ENCODE data around the gene NSUN3. TPM values are rescaled to one million over a fixed set of nuclear protein-coding genes. Genes with fewer than 3 reads are reported as not detected.
"Not testable (repeated sequence)": the region's sequence is repeated elsewhere in the genome, so short reads cannot be mapped to it uniquely, and the experiment has no call there.

NSUN3 gene
- polyA plus RNA-seq, 6 donors from 2014 or later, result 12.0 to 17.9 (median 14.9) TPM

- ATAC-seq (ENCODE audit: low read depth in 2 of 2), result no peak
- no peak for DNase-seq
- Mint-ChIP-seq H3K36me3 (no peaks in the 10 kb centered on the region), H3K27me3 (no peaks in the 10 kb centered on the region), H3K9me3 (peaks cover 0 to 1% (median 0%) of the 10 kb centered on the region in 7 donors), H3K4me3 (no peak overlapping the region), H3K4me1 (peaks cover 25 to 39% (median 30%) of the 10 kb centered on the region in 3 donors), H3K27ac (peak overlapping the region in 2 of 6 donors; percentile 23 to 49)
These were observed 19.0 kb downstream of the NSUN3 start for GRCh38 chr3:94081884-94082283.

- Mint-ChIP-seq H3K9me3 (peaks cover 0 to 1% (median 0%) of the 10 kb centered on the region in 7 donors), H3K4me3 (no peak overlapping the region), H3K36me3 (no peaks in the 10 kb centered on the region), H3K27ac (peak overlapping the region in 2 of 6 donors; percentile 53 to 56), H3K27me3 (no peaks in the 10 kb centered on the region), H3K4me1 (peaks cover 24 to 35% (median 28%) of the 10 kb centered on the region in 3 donors)
- DNase-seq, result no peak
- no peak for ATAC-seq (ENCODE audit: low read depth in 2 of 2)
These were observed 19.6 kb downstream of the NSUN3 start for GRCh38 chr3:94082391-94082937.

- peaks cover 5 to 8% of the 10 kb centered on the region in 2 donors for H3K36me3 Mint-ChIP-seq
- ATAC-seq (ENCODE audit: low read depth in 2 of 2) (no peak), DNase-seq (no peak)
- H3K4me1 Mint-ChIP-seq, result peaks cover 17 to 27% (median 20%) of the 10 kb centered on the region in 3 donors
- no peak overlapping the region for H3K4me3 Mint-ChIP-seq
- peaks cover 0 to 1% (median 0%) of the 10 kb centered on the region in 7 donors for H3K9me3 Mint-ChIP-seq
- H3K27me3 Mint-ChIP-seq, result no peaks in the 10 kb centered on the region
- H3K27ac Mint-ChIP-seq, result no peak overlapping the region
These were observed 20.4 kb downstream of the NSUN3 start for GRCh38 chr3:94083261-94083660.

GRCh38 chr3:94089126-94089525, 26.3 kb downstream of the NSUN3 start:
- DNase-seq, result no peak

GRCh38 chr3:94092086-94092485, 29.2 kb downstream of the NSUN3 start:
- Mint-ChIP-seq H3K4me1 (peaks cover 0 to 10% (median 3%) of the 10 kb centered on the region in 3 donors), H3K36me3 (peaks cover 38 to 42% of the 10 kb centered on the region in 2 donors), H3K9me3 (no peaks in the 10 kb centered on the region), H3K4me3 (no peak overlapping the region), H3K27me3 (no peaks in the 10 kb centered on the region), H3K27ac (peak overlapping the region in 1 of 6 donors; percentile 48)
- no peak for DNase-seq
- no peak for ATAC-seq (ENCODE audit: low read depth in 2 of 2)

More at GRCh38 chr3:94089126-94089525, 26.3 kb downstream of the NSUN3 start:
- no peaks in the 10 kb centered on the region for H3K9me3 Mint-ChIP-seq
- no peaks in the 10 kb centered on the region for H3K27me3 Mint-ChIP-seq
- ATAC-seq (ENCODE audit: low read depth in 2 of 2), result no peak
- peaks cover 30 to 33% of the 10 kb centered on the region in 2 donors for H3K36me3 Mint-ChIP-seq
- H3K27ac Mint-ChIP-seq, result no peak overlapping the region
- peaks cover 0 to 10% (median 3%) of the 10 kb centered on the region in 3 donors for H3K4me1 Mint-ChIP-seq
- H3K4me3 Mint-ChIP-seq, result no peak overlapping the region

- Mint-ChIP-seq H3K27ac (peak overlapping the region in 2 of 6 donors; percentile 14 to 63), H3K4me1 (peaks cover 0 to 10% (median 3%) of the 10 kb centered on the region in 3 donors), H3K9me3 (no peaks in the 10 kb centered on the region), H3K4me3 (no peak overlapping the region), H3K36me3 (peaks cover 42 to 46% of the 10 kb centered on the region in 2 donors), H3K27me3 (no peaks in the 10 kb centered on the region)
- ATAC-seq (ENCODE audit: low read depth in 2 of 2), result no peak
- no peak for DNase-seq
These were observed 30.3 kb downstream of the NSUN3 start for GRCh38 chr3:94093151-94093550.

GRCh38 chr3:94095111-94095510, 32.2 kb downstream of the NSUN3 start:
- H3K4me3 Mint-ChIP-seq, result no peak overlapping the region
- no peak overlapping the region for H3K27ac Mint-ChIP-seq
- H3K36me3 Mint-ChIP-seq, result peaks cover 45 to 59% of the 10 kb centered on the region in 2 donors
- DNase-seq (no peak), ATAC-seq (ENCODE audit: low read depth in 2 of 2) (no peak)
- H3K9me3 Mint-ChIP-seq, result no peaks in the 10 kb centered on the region
- H3K27me3 Mint-ChIP-seq, result no peaks in the 10 kb centered on the region
- H3K4me1 Mint-ChIP-seq, result peaks cover 0 to 10% (median 3%) of the 10 kb centered on the region in 3 donors

- Mint-ChIP-seq H3K9me3 (no peaks in the 10 kb centered on the region), H3K36me3 (peaks cover 39 to 40% of the 10 kb centered on the region in 2 donors), H3K4me1 (no peaks in the 10 kb centered on the region), H3K27me3 (no peaks in the 10 kb centered on the region), H3K4me3 (no peak overlapping the region), H3K27ac (peak overlapping the region in 2 of 6 donors; percentile 63 to 95)
- ATAC-seq (ENCODE audit: low read depth in 2 of 2) (no peak), DNase-seq (no peak)
These were observed 35.6 kb downstream of the NSUN3 start for GRCh38 chr3:94098452-94098851.

- no peaks in the 10 kb centered on the region for H3K4me1 Mint-ChIP-seq
- H3K27ac Mint-ChIP-seq, result no peak overlapping the region
- peaks cover 36 to 37% of the 10 kb centered on the region in 2 donors for H3K36me3 Mint-ChIP-seq
- H3K27me3 Mint-ChIP-seq, result no peaks in the 10 kb centered on the region
- no peaks in the 10 kb centered on the region for H3K9me3 Mint-ChIP-seq
- no peak for DNase-seq
- no peak overlapping the region for H3K4me3 Mint-ChIP-seq
- ATAC-seq (ENCODE audit: low read depth in 2 of 2), result no peak
These were observed 36.5 kb downstream of the NSUN3 start for GRCh38 chr3:94099311-94099710.

- Mint-ChIP-seq H3K27ac (peak overlapping the region in 1 of 6 donors; percentile 54), H3K9me3 (no peaks in the 10 kb centered on the region), H3K4me3 (no peak overlapping the region), H3K4me1 (no peaks in the 10 kb centered on the region), H3K27me3 (no peaks in the 10 kb centered on the region), H3K36me3 (peaks cover 31 to 33% of the 10 kb centered on the region in 2 donors)
- DNase-seq (no peak), ATAC-seq (ENCODE audit: low read depth in 2 of 2) (no peak)
These were observed 39.0 kb downstream of the NSUN3 start for GRCh38 chr3:94101860-94102259.

GRCh38 chr3:94106268-94106667, 43.4 kb downstream of the NSUN3 start:
- Mint-ChIP-seq H3K9me3 (no peaks in the 10 kb centered on the region), H3K27ac (no peak overlapping the region), H3K36me3 (peaks cover 0 to 16% of the 10 kb centered on the region in 2 donors), H3K27me3 (no peaks in the 10 kb centered on the region), H3K4me1 (no peaks in the 10 kb centered on the region), H3K4me3 (no peak overlapping the region)
- no peak for ATAC-seq (ENCODE audit: low read depth in 2 of 2)
- DNase-seq, result no peak

- not testable (repeated sequence) for H3K27me3 Mint-ChIP-seq; H3K4me1 Mint-ChIP-seq; H3K4me3 Mint-ChIP-seq; H3K27ac Mint-ChIP-seq; ATAC-seq (ENCODE audit: low read depth in 2 of 2); DNase-seq; H3K9me3 Mint-ChIP-seq
- H3K36me3 Mint-ChIP-seq, result peaks cover 7 to 27% of the 10 kb centered on the region in 2 donors
These were observed 47.4 kb downstream of the NSUN3 start for GRCh38 chr3:94110232-94110631.

- Mint-ChIP-seq H3K27ac (no peak overlapping the region), H3K36me3 (peaks cover 7 to 27% of the 10 kb centered on the region in 2 donors), H3K27me3 (no peaks in the 10 kb centered on the region), H3K4me1 (no peaks in the 10 kb centered on the region), H3K4me3 (no peak overlapping the region), H3K9me3 (no peaks in the 10 kb centered on the region)
- DNase-seq (no peak), ATAC-seq (ENCODE audit: low read depth in 2 of 2) (no peak)
These were observed 48.0 kb downstream of the NSUN3 start for GRCh38 chr3:94110854-94111253.

- peaks cover 7 to 21% of the 10 kb centered on the region in 2 donors for H3K36me3 Mint-ChIP-seq
- no peak for ATAC-seq (ENCODE audit: low read depth in 2 of 2)
- H3K27me3 Mint-ChIP-seq, result no peaks in the 10 kb centered on the region
- H3K9me3 Mint-ChIP-seq, result no peaks in the 10 kb centered on the region
- no peaks in the 10 kb centered on the region for H3K4me1 Mint-ChIP-seq
- H3K27ac Mint-ChIP-seq, result no peak overlapping the region
- H3K4me3 Mint-ChIP-seq, result no peak overlapping the region
- no peak for DNase-seq
These were observed 51.8 kb downstream of the NSUN3 start for GRCh38 chr3:94114666-94115065.

Measured in naive B cell (primary cell).